ENCODE results near the gene PLXNA4.

- TF ChIP-seq CTCF (tag by site-specific recombination; IDR thresholded peaks at IDR 0.05) (no peak), ZNF544 (tag by site-specific recombination; IDR thresholded peaks at IDR 0.05) (no peak), ZBTB1 (tag by site-specific recombination; IDR thresholded peaks at IDR 0.05) (no peak), ZNF530 (tag by site-specific recombination; IDR thresholded peaks at IDR 0.05; ENCODE audit: low read depth) (no peak), ZNF513 (tag by site-specific recombination; IDR thresholded peaks at IDR 0.05) (no peak), ZNF274 (IDR thresholded peaks at IDR 0.05; ENCODE audit: low read length) (no peak), ZNF274 (tag by site-specific recombination; IDR thresholded peaks at IDR 0.05; ENCODE audit: borderline replicate concordance) (no peak), ZNF561 (tag by site-specific recombination; IDR thresholded peaks at IDR 0.05; ENCODE audit: borderline replicate concordance) (no peak), REST (tag by site-specific recombination; IDR thresholded peaks at IDR 0.05) (no peak), SETDB1 (IDR thresholded peaks at IDR 0.05; ENCODE audit: insufficient read length, low read length) (no peak), ATF2 (tag by site-specific recombination; IDR thresholded peaks at IDR 0.05; ENCODE audit: low read depth) (no peak), ZNF639 (tag by site-specific recombination; IDR thresholded peaks at IDR 0.05) (no peak), ZBTB21 (tag by site-specific recombination; IDR thresholded peaks at IDR 0.05) (no peak), ZNF311 (tag by site-specific recombination; IDR thresholded peaks at IDR 0.05; ENCODE audit: borderline replicate concordance) (no peak)
Measured at GRCh38 chr7:132117181-132117580, 459.1 kb downstream of the PLXNA4 start.

Measured in HEK293 (cell line).